C4-2B (cell line): Measurements from ENCODE around the gene EPN2.
A peak's percentile ranks its signal among the peaks of the same experiment; 100 is the strongest.
"Not testable (repeated sequence)": the region's sequence is repeated elsewhere in the genome, so short reads cannot be mapped to it uniquely, and the experiment has no call there.

Experiments
- H3K27ac ChIP-seq: fragments of 450-650 bp; 2 replicates; pipeline ENCODE4 v1.5.1; 2017

The EPN2 gene

GRCh38 chr17:19237139-19237388, at the start of gene EPN2:
Gene EPN2, plus strand, starts transcription at chr17:19237366. Its CDS starts 45,754 bp downstream, at chr17:19283120.
- peak within 1 kb of the TSS; percentile 98 for H3K27ac ChIP-seq

DNA sequence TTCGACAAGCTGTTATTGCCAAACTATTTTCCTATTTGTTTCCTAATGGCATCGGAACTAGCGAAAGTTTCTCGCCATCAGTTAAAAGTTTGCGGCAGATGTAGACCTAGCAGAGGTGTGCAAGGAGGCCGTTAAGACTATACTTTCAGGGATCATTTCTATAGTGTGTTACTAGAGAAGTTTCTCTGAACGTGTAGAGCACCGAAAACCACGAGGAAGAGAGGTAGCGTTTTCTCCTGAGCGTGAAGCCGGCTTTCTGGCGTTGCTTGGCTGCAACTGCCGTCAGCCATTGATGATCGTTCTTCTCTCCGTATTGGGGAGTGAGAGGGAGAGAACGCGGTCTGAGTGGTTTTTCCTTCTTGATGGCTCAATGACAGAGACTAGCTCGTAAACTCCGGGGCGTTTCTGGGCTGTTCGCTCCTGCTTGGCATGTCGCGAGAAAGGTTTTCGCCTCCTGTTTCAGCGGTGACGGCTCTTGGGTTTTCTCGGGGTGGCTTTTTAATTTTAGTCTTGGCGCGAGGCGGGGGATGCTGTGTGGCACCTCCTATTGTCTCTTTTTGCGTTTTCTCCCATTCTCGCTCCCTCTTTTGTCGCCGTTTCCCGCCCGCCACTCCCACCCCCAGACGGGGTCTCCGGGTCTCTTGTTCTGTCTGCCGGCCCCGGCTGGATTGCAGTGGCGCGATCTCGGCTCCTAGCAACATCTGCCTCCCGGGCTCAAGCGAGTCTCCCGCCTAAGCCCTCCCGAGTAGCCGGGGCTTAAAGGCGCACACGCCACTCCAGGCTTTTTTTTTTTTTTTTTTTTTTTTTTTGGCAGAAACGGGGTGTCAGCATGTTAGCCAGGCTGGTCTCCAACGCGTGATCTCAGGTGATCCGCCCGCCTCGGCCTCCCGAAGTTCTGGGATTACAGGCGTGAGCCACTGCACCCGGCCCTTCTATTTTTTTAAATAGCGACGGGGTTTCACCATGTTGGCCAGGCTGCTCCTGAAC, 49.0 kb upstream of the EPN2 start:
- H3K27ac ChIP-seq: not testable (repeated sequence)

- H3K27ac ChIP-seq: not testable (repeated sequence)
Measured at GRCh38 chr17:19188870-19189708, 48.1 kb upstream of the EPN2 start.

DNA sequence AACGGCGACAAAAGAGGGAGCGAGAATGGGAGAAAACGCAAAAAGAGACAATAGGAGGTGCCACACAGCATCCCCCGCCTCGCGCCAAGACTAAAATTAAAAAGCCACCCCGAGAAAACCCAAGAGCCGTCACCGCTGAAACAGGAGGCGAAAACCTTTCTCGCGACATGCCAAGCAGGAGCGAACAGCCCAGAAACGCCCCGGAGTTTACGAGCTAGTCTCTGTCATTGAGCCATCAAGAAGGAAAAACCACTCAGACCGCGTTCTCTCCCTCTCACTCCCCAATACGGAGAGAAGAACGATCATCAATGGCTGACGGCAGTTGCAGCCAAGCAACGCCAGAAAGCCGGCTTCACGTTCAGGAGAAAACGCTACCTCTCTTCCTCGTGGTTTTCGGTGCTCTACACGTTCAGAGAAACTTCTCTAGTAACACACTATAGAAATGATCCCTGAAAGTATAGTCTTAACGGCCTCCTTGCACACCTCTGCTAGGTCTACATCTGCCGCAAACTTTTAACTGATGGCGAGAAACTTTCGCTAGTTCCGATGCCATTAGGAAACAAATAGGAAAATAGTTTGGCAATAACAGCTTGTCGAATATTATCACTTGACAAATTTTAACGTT, 47.3 kb upstream of the EPN2 start:
- not testable (repeated sequence) for H3K27ac ChIP-seq

DNA sequence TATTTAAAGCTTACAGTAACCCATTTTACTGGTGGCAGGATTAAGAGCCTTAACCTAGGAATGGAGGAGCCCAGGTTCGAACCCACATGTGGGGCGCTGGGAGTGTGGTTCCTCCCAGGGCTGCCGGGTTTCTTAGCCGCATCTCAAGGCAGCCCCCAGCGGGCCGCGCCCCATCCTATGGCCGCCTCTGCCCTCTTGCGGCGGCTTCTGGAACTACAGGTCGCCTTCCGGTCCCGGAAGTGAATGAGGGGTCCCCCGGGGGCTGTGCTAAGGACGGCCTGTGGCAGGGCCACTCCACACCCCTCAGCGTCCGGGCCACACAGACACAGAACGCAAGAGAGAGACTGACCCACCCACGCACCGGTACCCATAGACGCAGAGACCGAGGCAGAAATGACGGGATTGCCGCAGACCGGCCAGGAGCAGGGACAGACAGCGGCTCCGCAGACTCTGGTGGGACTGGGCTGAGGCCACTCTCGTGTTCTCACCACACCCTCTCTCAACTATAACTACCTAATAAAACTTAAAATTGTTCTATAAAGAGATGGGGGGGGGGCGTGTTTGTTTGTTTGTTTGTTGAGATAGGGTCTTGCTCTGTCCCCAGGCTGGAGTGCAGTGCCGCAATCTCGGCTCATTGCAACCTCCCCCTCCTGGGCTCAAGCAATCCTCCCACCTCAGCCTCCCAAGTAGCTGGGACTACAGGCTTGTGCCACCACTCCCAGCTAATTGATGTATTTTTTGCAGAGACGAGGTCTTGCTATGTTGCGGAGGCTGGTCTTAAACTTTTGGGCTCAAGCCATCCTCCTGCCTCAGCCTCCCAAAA, 40.6 kb upstream of the EPN2 start:
- H3K27ac ChIP-seq: not testable (repeated sequence)

GRCh38 chr17:19202448-19202847, 34.7 kb upstream of the EPN2 start:
- H3K27ac ChIP-seq: not testable (repeated sequence)

DNA sequence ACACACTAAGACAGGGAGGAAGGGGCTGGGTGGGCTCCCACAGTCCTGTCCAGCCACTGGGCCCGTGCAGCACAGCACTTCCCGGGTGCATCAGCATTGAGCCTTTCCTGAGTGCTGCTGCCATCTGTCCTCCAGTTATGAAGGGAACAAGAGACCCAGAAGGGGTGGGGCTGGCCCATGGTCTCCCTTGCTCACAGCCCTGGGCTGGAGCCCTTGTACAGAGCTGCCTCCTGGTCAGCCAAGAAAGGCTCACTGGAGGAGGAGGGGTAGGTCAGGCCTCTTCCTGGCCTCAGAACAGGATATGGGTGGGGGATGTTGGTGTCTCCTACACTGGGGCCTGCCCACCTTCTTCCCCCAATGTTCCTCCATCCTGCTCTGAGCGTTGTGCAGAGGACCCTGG, 33.7 kb upstream of the EPN2 start:
- not testable (repeated sequence) for H3K27ac ChIP-seq

GRCh38 chr17:19215074-19215860, 21.9 kb upstream of the EPN2 start:
- H3K27ac ChIP-seq: not testable (repeated sequence)

DNA sequence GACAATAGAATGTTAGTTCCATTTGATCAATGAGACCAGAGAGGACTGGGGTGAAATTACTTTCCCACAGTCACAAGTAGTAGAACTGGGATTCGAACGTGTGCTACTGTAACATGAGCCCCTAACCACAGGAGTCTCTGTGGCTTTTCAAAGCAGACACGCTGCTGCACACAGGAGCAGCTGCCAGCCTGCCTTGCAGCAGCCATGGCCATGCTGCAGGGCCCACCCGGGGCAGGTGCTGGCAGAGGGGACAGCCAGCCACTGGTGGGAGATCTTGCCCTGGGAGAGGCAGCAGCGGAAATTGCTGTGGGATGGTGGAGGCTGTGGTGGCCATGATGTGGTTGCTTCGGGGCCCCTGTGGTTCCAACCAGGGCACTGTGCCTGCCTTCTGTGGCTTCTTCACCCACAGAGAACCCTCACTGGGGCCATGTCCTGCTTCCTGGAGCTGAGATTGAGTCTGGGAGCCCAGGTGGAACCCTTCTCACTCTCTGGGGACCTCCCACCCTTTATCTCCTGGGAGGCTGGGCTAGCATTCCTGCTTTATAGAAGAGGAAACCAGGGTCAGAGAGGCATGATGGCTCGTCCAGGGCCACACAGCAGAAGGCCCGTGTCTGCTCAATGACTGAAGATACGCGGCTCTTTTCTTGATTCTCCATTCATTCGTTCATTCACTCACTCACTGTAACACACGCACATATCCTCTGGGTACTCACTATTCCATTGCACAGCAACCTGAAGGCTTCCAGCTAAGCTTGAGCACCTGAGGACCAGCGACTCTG, 20.8 kb upstream of the EPN2 start:
- H3K27ac ChIP-seq: not testable (repeated sequence)

- not testable (repeated sequence) for H3K27ac ChIP-seq
Measured at GRCh38 chr17:19218914-19219313, 18.3 kb upstream of the EPN2 start.

DNA sequence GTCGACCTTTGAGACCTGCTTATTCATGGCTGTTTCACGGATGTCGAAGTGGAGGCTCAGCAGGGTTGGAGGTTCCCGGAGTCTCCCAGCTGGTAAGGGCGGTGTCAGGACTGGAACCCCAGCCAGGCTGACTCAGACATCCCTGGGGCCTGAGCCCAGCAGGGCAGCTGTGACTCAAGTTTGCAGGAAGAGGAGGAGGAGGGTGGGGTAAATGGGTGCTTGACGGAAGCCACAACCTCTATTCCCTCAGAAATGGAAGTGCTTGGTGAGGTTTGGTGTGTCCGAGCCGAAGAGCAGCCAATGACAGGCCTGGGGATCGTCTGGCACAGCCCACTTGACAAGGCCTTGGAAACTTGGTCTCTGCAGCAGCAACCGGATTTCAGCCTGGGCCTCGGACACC, 17.8 kb upstream of the EPN2 start:
- H3K27ac ChIP-seq: not testable (repeated sequence)

DNA sequence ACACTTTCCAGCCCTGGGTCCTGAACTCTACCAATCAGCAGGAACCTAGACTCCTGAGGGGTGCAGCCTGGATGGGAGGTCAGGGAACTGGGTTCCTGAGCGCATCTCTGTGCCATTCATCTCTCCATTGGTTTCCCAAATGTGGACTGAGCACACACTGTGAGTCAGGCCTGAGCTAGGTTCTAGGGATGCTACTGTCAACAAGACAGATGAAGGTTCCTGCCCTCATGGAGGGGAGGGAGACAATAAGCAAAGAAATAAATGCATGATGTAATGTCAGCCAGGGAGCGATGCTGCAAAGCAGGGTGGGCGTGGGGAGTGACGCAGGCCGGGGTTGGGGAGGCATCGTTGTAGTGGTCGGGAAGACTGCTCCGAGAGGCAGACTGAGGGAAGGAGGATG, 17.0 kb upstream of the EPN2 start:
- H3K27ac ChIP-seq: not testable (repeated sequence)

DNA sequence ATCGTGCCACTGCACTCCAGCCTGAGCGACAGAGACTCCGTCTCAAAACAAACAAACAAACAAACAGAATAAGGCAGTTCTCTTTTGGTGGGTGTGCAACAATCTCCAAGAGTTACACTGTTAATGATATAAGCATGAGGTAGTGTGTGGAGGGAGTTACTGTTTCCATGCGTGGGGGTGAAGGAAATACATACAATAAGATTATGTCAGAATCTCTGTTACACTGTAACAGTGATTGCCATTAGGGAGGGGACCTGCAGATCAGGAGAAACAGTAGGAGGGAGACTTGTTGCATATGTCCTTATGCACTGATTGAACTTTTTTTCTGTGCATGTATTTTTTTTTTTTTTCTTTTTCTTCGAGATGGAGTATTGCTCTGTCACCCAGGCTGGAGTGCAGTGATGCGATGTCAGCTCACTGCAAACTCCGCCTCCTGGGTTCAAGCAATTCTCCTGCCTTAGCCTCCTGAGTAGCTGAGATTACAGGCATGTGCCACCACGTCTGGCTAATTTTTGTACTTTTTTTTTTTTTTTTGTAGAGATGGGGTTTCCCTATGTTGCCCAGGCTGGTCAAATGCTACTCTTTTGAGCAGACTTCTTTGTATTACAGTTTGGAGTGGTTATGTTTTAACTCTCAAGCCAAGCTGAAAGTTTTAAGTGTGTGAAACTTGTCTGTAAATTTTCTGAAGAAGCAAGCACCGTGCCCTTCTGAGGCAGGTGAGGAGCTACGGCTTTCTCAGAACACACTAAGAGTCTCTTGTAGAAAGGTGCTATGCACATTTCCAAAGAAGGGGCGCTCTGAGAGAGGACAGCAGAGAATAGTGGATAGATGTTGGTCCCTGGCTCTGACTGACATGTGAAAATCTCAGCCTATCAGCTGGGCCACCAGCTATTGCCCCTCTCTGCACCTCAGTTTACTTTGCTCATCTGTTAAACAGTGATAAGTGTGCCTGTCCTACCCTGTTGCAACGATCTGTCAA, 10.3 kb upstream of the EPN2 start:
- H3K27ac ChIP-seq: not testable (repeated sequence)

GRCh38 chr17:19234676-19235075, 2.5 kb upstream of the EPN2 start:
- not testable (repeated sequence) for H3K27ac ChIP-seq

DNA sequence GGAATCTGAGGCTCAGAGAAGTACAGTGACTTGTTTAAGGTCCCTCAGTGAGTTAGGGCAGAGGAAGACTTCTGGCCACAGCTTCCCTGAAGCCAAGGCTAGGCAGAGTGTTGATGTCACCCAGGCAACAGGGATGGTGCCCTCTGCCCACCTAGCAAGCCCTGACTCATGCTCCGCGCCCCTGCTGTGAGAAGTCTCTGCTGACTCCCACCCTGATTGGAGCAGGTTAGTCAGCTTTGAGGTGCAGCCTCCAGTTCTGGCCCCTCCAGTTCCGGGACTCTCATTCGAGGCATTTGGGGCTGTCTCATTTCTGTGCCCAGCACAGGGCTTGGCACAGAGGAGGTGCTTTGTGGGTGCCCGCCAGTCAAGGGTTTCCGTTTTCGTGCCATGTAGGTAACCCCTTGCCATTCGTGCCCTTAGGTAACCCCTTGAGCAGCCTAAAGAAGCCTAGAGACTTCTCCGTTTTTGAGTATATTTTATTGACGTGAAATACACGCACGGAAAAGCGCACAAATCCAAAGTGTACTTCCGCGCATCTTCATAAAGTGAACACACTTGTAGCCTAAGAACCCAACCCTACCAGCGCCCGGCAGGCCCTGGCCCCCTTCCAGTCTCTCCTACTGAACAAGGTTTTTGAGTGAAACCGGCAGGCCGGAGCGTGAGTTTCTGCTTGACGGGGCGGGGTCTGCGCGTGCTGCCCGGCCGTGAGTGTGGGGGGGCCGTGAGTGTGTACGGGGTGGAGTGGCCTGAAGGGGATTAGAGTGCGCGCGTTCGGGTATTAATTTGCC, 621 bp upstream of the EPN2 start:
- H3K27ac ChIP-seq: peak overlapping the region; percentile 98; the same call in 1 of the 2 replicates
